NCI-H345 (cell line): ENCODE measurements around the gene RBM41.
"Not testable (repeated sequence)": the region's sequence is repeated elsewhere in the genome, so short reads cannot be mapped to it uniquely, and the experiment has no call there.

Source experiments
- DNase-seq: peaks from one replicate; lab custom pipeline; 2025; lab: John Stamatoyannopoulos, UW

RBM41 gene

GRCh38 chrX:107118322-107119147 lies at the start of gene RBM41:
Gene RBM41 (minus strand): TSS chrX:107118822. CDS start chrX:107118773, 49 bp downstream.
- peak; percentile 86 for DNase-seq

- DNase-seq = no peak
Measured at GRCh38 chrX:107168257-107168656, 49.6 kb upstream of the RBM41 start.

DNA sequence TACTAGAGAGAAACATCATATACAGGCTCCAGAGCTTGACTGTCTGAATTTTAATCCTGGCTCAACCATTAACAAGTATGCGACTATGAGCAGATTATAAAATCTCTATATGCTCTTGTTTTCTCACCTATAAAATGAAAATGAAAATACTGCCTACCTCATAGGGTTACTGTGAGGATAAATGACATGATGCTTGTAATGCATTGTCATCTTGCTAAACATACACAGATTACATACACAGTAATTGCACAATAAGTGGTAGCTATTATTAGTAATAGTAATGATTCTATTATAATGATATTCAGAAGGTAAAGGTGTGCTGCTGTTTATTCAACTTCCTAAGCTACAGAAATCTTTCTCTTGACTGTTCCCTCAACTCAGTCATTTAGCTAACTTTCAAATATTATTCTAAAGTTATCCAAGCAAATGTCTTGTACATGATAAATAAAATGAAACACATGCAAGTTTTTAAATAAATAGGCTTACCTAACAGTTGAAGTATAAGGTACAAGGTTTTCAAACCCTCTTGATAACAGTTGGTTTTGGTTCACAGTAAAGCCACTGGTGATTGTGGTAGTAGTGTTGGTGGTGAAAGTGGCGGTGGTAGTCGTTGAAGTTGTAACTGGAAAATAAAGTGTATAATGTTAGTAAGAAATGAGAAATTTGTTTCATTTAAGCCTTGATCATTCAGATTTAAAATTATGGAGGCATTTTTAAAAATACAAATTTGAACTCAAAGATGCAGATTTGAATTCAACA lies 48.7 kb upstream of the RBM41 start:
- no peak for DNase-seq

DNA sequence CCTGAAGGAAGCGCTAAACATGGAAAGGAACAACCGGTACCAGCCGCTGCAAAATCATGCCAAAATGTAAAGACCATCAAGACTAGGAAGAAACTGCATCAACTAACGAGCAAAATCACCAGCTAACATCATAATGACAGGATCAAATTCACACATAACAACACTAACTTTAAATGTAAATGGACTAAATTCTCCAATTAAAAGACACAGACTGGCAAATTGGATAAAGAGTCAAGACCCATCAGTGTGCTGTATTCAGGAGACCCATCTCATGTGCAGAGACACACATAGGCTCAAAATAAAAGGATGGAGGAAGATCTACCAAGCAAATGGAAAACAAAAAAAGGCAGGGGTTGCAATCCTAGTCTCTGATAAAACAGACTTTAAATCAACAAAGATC lies 39.0 kb upstream of the RBM41 start:
- not testable (repeated sequence) for DNase-seq

DNA sequence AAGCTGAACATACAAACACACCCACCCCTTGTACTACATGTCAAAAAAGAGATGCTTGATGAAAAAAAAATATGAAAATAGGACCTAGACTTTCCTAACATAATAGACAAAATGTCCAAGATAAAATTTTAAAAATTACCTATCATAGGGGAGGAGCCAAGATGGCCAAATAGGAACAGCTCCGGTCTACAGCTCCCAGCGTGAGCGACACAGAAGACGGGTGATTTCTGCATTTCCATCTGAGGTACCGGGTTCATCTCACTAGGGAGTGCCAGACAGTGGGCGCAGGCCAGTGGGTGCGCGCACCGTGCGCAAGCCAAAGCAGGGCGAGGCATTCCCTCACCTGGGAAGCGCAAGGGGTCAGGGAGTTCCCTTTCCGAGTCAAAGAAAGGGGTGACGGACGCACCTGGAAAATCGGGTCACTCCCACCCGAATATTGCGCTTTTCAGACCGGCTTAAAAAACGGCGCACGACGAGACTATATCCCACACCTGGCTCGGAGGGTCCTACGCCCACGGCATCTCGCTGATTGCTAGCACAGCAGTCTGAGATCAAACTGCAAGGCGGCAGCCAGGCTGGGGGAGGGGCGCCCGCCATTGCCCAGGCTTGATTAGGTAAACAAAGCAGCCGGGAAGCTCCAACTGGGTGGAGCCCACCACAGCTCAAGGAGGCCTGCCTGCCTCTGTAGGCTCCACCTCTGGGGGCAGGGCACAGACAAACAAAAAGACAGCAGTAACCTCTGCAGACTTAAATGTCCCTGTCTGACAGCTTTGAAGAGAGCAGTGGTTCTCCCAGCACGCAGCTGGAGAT lies 37.2 kb upstream of the RBM41 start:
- DNase-seq = not testable (repeated sequence)

GRCh38 chrX:107154787-107155620 lies 36.4 kb upstream of the RBM41 start:
- DNase-seq = peak; percentile 56

DNA sequence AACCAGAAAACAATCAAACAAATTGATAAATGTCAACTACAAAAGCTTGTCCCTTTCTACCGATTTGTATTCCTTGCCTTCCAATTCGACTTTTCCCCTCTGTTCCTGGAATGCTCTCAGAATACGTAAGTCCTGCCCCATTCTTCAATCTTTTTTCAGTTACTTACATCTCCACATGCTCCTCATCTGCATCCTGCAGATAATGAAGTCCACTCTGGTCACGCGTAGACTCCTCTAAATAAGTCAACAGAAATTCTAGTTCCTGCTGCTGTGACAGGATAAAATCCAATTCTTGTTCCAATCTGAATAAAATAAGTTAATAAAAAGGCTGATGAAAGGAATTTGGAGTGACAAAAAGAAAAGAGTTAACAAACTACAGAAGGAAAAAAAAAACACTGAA lies 34.4 kb upstream of the RBM41 start:
- no peak for DNase-seq

DNA sequence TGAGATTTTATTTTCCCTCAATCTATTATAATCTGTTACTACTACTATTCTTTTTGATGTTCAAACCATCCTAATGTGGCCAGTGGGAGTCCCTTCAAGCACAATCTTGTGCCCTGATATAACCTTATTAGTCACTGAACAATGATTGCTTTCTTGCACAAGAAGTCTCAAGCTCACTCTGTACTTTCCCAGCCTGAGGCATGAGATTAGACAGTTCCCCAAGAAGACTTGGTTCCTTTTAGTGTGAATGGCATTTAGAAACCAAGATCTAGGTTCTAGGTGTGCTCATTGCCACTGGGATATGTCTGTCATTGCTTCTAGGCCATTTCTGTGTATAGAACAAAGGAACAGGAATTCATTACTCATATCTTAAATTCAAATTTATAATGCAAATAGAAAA lies 28.0 kb upstream of the RBM41 start:
- no peak for DNase-seq

DNA sequence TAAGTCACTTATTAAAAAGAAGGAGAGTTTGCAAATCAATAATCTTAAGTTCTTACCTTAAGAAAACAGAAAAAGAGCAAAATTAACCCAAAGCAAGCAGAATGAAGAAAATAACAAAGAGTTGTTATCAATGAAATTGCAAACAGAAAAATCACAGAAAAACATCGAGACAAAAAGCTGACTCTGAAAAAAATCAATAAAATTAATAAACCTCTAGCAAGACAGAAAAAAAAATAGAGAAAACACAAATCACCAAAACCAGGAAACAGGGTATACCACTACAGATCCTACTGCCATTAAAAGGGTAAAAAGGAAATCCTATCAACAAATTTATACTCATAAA lies 17.3 kb upstream of the RBM41 start:
- DNase-seq = no peak

DNA sequence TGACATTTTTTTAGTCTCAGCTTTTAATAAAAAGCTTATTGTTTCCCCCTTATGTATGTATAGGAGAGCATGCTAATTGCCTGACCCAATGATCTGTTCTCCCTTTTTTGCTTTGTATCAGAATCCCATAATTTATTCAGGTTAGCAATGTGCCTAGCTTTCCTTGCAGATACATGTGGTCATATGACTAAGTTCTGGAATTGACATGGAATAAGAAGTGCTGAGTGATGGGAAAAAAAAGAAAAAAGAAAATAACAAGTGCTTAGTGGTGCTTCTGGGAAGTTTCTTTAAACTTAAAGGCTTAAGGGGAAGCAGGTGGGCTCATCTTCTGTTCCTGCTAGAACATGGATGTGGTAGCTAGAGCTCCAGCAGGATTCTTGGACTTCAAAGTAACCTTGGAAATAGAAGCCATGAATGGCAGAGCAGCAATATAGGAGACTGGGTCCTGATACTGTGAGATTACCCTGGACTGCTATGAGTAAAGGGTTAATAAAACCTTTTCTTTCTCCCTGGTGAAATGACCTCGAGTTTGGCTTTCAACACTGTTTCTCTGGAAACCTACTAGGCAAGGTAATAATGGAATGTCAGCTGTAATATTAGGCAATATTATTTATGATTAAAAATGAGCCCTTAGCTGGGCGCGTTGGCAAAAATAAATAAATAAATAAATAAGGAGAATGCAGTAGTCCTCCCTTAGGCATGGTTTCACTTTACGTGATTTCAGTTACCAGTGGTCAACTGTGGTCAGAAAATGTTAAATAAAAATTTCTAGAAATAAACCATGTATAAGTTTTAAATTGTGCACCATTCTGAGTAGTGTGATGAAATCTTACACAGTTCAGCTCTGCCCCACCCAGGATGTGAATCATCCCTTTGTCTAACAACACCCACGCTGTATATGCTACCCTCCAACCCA lies 16.7 kb upstream of the RBM41 start:
- DNase-seq = no peak

GRCh38 chrX:107123750-107124149 lies 5.1 kb upstream of the RBM41 start:
- DNase-seq = no peak

GRCh38 chrX:107119283-107119682 lies 661 bp upstream of the RBM41 start:
- DNase-seq = no peak

DNA sequence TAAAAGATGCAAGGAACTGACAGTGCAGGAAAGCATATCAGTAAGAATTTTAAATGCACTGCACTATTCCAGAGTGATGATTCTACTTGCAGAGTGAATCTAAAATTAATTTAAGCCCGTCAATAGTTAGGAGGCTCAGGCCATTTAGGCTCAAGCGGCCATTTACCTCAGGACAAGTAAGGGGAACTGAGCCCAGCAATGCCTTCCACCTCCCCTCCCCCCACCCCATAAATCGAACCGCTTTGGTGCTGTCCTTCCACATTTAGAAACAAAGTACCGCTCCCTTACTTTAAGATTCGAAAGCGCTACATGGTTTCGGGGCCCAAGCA lies 665 bp downstream of the RBM41 start:
- no peak for DNase-seq

DNA sequence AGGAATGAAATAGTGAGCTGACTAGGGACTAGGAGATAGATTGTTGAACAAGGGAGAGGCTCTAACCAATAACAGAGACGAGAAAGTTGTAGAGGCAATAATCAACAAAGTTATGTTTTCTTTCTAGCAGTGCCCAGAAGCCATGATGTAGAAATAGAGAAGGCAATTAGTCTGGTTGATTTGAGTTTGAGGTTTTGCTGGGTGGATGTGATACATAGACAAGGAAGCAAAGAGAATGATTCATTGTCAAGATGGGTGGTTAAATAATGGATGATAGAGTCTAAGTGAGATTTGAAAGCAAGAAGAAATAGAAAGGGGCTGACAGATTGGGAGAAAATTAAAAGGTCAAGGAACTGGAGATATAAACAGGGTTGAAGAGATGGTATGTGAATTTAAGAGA lies 11.2 kb downstream of the RBM41 start:
- DNase-seq = no peak

- no peak for DNase-seq
Measured at GRCh38 chrX:107102980-107103379, 15.6 kb downstream of the RBM41 start.

DNA sequence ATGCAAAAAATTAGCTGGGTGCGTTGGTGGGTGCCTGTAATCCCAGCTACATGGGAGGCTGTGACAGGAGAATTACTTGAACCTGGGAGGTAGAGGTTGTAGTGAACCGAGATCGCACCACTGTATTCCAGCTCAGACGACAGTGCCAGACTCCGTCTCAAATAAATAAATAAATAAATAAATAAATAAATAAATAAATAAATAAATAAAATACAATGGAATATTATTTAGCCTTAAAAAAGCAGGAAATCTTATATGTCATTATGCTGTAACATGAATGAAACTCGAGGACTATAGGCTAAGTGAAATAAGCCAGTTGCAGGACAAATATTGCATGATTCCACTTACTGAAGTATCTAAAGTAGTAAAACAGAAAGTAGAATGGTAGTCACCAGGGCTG lies 42.5 kb downstream of the RBM41 start:
- no peak for DNase-seq

- DNase-seq = not testable (repeated sequence)
Measured at GRCh38 chrX:107057731-107058130, 60.9 kb downstream of the RBM41 start.

DNA sequence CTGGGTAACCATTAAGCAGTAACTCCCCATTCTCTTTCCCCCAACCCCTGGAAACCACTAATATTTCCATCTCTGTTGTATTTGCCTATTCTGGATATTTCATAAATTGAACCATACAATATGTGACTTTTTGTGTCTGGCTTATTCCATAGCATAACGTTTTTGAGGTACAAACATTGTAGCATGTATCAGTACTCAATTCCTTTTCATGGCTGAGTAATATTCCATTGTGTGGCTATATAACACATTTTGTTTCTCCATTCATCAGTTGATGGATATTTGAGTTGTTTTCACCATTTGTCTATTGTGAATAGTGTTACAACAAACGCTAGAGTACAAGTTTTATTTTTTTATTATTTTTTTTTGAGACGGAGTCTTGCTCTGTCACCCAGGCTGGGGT lies 63.6 kb downstream of the RBM41 start:
- DNase-seq = no peak

DNA sequence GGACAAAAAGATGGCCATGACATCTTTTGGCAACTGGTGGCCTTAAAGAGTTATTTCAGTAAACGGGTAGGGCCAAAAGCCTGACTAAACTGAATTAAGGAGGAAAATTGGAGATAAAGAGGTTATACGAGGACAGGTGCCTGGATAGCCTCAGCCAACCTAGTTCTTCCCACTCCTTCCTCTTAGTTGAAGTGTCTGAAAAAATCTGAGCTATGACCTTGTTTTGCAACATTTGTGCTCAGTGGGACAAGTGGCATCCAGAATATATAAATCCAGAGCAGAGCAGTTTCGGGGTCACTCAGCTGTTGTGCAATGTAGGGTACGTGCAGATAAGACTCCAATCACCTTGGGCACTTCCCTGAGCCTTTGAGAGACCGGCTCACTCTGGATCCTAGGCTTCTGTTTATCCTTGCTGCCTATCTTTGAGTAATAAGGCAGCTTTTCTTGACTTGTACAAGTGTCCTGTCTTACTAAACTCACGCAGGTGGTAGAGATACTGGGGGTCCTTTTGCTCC lies 68.4 kb downstream of the RBM41 start:
- no peak for DNase-seq

GRCh38 chrX:107047622-107048021 lies 71.0 kb downstream of the RBM41 start:
- DNase-seq = no peak

DNA sequence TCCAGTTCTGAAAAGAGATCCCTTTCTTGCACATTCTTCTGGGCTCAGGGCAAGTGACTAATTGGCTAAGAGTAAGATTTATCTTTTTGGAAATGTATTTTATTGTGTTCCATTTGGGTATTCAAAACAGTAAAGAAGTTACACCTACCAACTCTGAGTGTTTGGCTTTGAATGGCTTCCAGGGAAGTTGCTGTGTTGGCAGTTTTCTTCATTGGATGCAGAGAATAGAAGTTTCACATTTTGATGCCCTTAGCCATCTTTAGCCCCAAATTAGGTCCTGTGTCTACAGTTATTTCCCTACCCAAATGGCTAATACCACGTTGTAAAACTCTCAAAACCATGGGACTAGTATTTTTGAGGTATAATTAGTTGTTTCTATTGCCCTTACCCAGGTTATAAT lies 88.9 kb downstream of the RBM41 start:
- no peak for DNase-seq
